ENCODE results near the gene SDK1. TPM values are rescaled to one million over a fixed set of nuclear protein-coding genes. Genes with fewer than 3 reads are reported as not detected.
"Not testable (repeated sequence)": the region's sequence is repeated elsewhere in the genome, so short reads cannot be mapped to it uniquely, and the experiment has no call there.

The SDK1 gene
- total RNA-seq, 6 experiments from 2014 or later: not detected

GRCh38 chr7:4234886-4235285, 933.8 kb downstream of the SDK1 start:
- Mint-ChIP-seq H3K9me3 (peaks cover 62% of the 10 kb centered on the region), H3K36me3 (ENCODE audit: low read depth) (peaks cover 10% of the 10 kb centered on the region; the same call in 1 of the 2 replicates), H3K27ac (no peak overlapping the region), H3K4me3 (no peak overlapping the region), H3K27me3 (ENCODE audit: insufficient read depth) (peaks cover 3% of the 10 kb centered on the region; the same call in 1 of the 2 replicates), H3K4me1 (ENCODE audit: low read depth) (no peaks in the 10 kb centered on the region)
- TF ChIP-seq, protein P1, sequence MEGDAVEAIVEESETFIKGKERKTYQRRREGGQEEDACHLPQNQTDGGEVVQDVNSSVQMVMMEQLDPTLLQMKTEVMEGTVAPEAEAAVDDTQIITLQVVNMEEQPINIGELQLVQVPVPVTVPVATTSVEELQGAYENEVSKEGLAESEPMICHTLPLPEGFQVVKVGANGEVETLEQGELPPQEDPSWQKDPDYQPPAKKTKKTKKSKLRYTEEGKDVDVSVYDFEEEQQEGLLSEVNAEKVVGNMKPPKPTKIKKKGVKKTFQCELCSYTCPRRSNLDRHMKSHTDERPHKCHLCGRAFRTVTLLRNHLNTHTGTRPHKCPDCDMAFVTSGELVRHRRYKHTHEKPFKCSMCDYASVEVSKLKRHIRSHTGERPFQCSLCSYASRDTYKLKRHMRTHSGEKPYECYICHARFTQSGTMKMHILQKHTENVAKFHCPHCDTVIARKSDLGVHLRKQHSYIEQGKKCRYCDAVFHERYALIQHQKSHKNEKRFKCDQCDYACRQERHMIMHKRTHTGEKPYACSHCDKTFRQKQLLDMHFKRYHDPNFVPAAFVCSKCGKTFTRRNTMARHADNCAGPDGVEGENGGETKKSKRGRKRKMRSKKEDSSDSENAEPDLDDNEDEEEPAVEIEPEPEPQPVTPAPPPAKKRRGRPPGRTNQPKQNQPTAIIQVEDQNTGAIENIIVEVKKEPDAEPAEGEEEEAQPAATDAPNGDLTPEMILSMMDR (IDR thresholded peaks at IDR 0.05): no peak
- no peak for DNase-seq

GRCh38 chr7:4235596-4235995, 934.5 kb downstream of the SDK1 start:
- no peak for DNase-seq
- Mint-ChIP-seq H3K27me3 (ENCODE audit: insufficient read depth) (peaks cover 3% of the 10 kb centered on the region; the same call in 1 of the 2 replicates), H3K27ac (no peak overlapping the region), H3K4me1 (ENCODE audit: low read depth) (no peaks in the 10 kb centered on the region), H3K36me3 (ENCODE audit: low read depth) (peaks cover 10% of the 10 kb centered on the region; the same call in 1 of the 2 replicates), H3K9me3 (peaks cover 62% of the 10 kb centered on the region), H3K4me3 (no peak overlapping the region)
- TF ChIP-seq, protein P1 (IDR thresholded peaks at IDR 0.05): no peak

GRCh38 chr7:4236389-4236788, 935.3 kb downstream of the SDK1 start:
- Mint-ChIP-seq H3K27ac (no peak overlapping the region), H3K4me3 (no peak overlapping the region), H3K27me3 (ENCODE audit: insufficient read depth) (peaks cover 3% of the 10 kb centered on the region; the same call in 1 of the 2 replicates), H3K9me3 (peaks cover 56% of the 10 kb centered on the region), H3K4me1 (ENCODE audit: low read depth) (no peaks in the 10 kb centered on the region), H3K36me3 (ENCODE audit: low read depth) (peaks cover 10% of the 10 kb centered on the region; the same call in 1 of the 2 replicates)
- TF ChIP-seq, protein P1 (IDR thresholded peaks at IDR 0.05): no peak
- no peak for DNase-seq

DNA sequence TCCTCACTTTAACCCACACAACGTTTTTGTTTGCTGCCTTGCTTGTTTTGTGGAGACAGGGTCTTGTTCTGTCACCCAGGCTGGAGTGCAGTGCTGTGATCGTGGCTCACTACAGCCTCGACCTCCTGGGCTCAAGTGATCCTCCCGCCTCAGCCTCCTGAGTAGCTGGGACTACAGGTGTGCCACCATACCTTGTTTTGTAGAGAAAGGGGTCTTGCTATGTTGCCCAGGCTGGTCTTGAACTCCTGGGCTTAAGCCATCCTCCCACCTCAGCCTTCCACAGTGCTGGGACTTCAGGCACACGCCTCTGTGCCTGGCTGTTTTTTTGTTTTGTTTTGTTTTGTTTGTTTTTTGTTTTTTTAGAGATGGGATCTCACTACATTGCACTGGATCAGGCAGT, 935.8 kb downstream of the SDK1 start:
- not testable (repeated sequence) for H3K27me3 Mint-ChIP-seq (ENCODE audit: insufficient read depth); H3K27ac Mint-ChIP-seq; DNase-seq; H3K4me1 Mint-ChIP-seq (ENCODE audit: low read depth); H3K4me3 Mint-ChIP-seq
- peaks cover 10% of the 10 kb centered on the region; the same call in 1 of the 2 replicates for H3K36me3 Mint-ChIP-seq (ENCODE audit: low read depth)
- H3K9me3 Mint-ChIP-seq: peaks cover 54% of the 10 kb centered on the region

- peaks cover 55% of the 10 kb centered on the region for H3K9me3 Mint-ChIP-seq
- H3K27me3 Mint-ChIP-seq (ENCODE audit: insufficient read depth): peaks cover 1% of the 10 kb centered on the region; the same call in 1 of the 2 replicates
- peaks cover 10% of the 10 kb centered on the region; the same call in 1 of the 2 replicates for H3K36me3 Mint-ChIP-seq (ENCODE audit: low read depth)
- DNase-seq: no peak
- no peak overlapping the region for H3K27ac Mint-ChIP-seq
- H3K4me1 Mint-ChIP-seq (ENCODE audit: low read depth): no peaks in the 10 kb centered on the region
- TF ChIP-seq, protein P1 (IDR thresholded peaks at IDR 0.05): no peak
- no peak overlapping the region for H3K4me3 Mint-ChIP-seq
Observed at GRCh38 chr7:4237296-4238235, 936.5 kb downstream of the SDK1 start.

GRCh38 chr7:4238861-4239260, 937.8 kb downstream of the SDK1 start:
- H3K9me3 Mint-ChIP-seq: peaks cover 60% of the 10 kb centered on the region
- TF ChIP-seq, protein P1 (IDR thresholded peaks at IDR 0.05): no peak
- no peak for DNase-seq
- no peak overlapping the region for H3K27ac Mint-ChIP-seq
- peaks cover 18% of the 10 kb centered on the region; the same call in 1 of the 2 replicates for H3K36me3 Mint-ChIP-seq (ENCODE audit: low read depth)
- peaks cover 1% of the 10 kb centered on the region for H3K27me3 Mint-ChIP-seq (ENCODE audit: insufficient read depth)
- no peaks in the 10 kb centered on the region for H3K4me1 Mint-ChIP-seq (ENCODE audit: low read depth)
- no peak overlapping the region for H3K4me3 Mint-ChIP-seq
